HEK293 (cell line): Measurements from ENCODE around the gene SLC30A3.

ENCODE experiments used
- CTCF ChIA-PET: fragments of 350-600 bp; formaldehyde crosslinking; extraction: SDS; loops from one replicate; lab custom pipeline; 2021; ENCODE audit warnings: antibody characterized with exemption; lab: Yijun Ruan, JAX
- POLR2A ChIA-PET: fragments of 300-600 bp; formaldehyde crosslinking; extraction: SDS; loops from one replicate; lab custom pipeline; 2020; ENCODE audit warnings: antibody characterized with exemption, inconsistent platforms; lab: Yijun Ruan, JAX
- H3K27ac ChIP-seq: fragments of 200-500 bp; sonication (Bioruptor generic); 2 replicates; pipeline ENCODE4 v1.5.1; 2014; ENCODE audit warnings: low read depth, low read length, control low read depth, inconsistent platforms; ENCODE audit errors: extremely low read depth
- H3K36me3 ChIP-seq, 2 experiments: fragments of 200-500 bp in 1 of 2; sonication (Bioruptor generic) in 1 of 2; 1 replicate in 1 of 2; 2 replicates in 1 of 2; pipeline ENCODE4 v1.5.1; 2014 to 2017; ENCODE audit warnings: inconsistent platforms in 2 of 2, low read length in 2 of 2; ENCODE audit not compliant: control insufficient read depth in 2 of 2, insufficient read depth in 1 of 2
- H3K4me1 ChIP-seq: fragments of 200-500 bp; sonication (Bioruptor generic); 2 replicates; pipeline ENCODE4 v1.5.1; 2014; ENCODE audit warnings: mild to moderate bottlenecking, low read length, inconsistent platforms; ENCODE audit not compliant: control insufficient read depth, insufficient read depth
- H3K4me3 ChIP-seq: 2 replicates; pipeline ENCODE4 v1.5.1; 2011; ENCODE audit warnings: low read depth, mild to moderate bottlenecking, control low read depth, low read length, moderate library complexity
- H3K9me3 ChIP-seq: fragments of 200-500 bp; sonication (Bioruptor generic); 2 replicates; pipeline ENCODE4 v1.5.1; 2014; ENCODE audit warnings: low read depth, low read length, inconsistent platforms; ENCODE audit not compliant: control insufficient read depth, insufficient read depth
- BCL6B ChIP-seq: fragments of 450-650 bp; formaldehyde crosslinking; IDR thresholded peaks from 2 replicates; pipeline ENCODE4 v1.5.1; 2017; ENCODE audit warnings: missing biosample characterization, missing genetic modification characterization
- KLF10 ChIP-seq: fragments of 450-650 bp; IDR thresholded peaks from 2 replicates; pipeline ENCODE4 v1.5.1; 2018; ENCODE audit warnings: missing biosample characterization, mild to moderate bottlenecking, missing genetic modification characterization
- RBAK ChIP-seq: fragments of 450-650 bp; formaldehyde crosslinking; IDR thresholded peaks from 2 replicates; pipeline ENCODE4 v1.5.1; 2016; ENCODE audit warnings: missing biosample characterization, missing genetic modification characterization
- YY2 ChIP-seq: fragments of 450-650 bp; formaldehyde crosslinking; IDR thresholded peaks from 2 replicates; pipeline ENCODE4 v1.5.1; 2016; ENCODE audit warnings: missing biosample characterization, missing genetic modification characterization
- ZBTB6 ChIP-seq: fragments of 450-650 bp; formaldehyde crosslinking; IDR thresholded peaks from 2 replicates; pipeline ENCODE4 v1.5.1; 2017; ENCODE audit warnings: missing biosample characterization, missing genetic modification characterization
- ZBTB8A ChIP-seq: fragments of 450-650 bp; formaldehyde crosslinking; IDR thresholded peaks from 2 replicates; pipeline ENCODE4 v1.5.1; 2016; ENCODE audit warnings: missing biosample characterization, missing genetic modification characterization
- ZNF211 ChIP-seq: fragments of 450-650 bp; formaldehyde crosslinking; IDR thresholded peaks from 2 replicates; pipeline ENCODE4 v1.5.1; 2016; ENCODE audit warnings: low read depth, missing biosample characterization, missing genetic modification characterization
- ZNF214 ChIP-seq: fragments of 450-650 bp; formaldehyde crosslinking; IDR thresholded peaks from 2 replicates; pipeline ENCODE4 v1.5.1; 2017; ENCODE audit warnings: missing biosample characterization, mild to moderate bottlenecking, missing genetic modification characterization, borderline replicate concordance
- ZNF221 ChIP-seq: fragments of 450-650 bp; formaldehyde crosslinking; IDR thresholded peaks from 2 replicates; pipeline ENCODE4 v1.5.1; 2017; ENCODE audit warnings: missing biosample characterization, missing genetic modification characterization, borderline replicate concordance
- ZNF23 ChIP-seq: fragments of 450-650 bp; formaldehyde crosslinking; IDR thresholded peaks from 2 replicates; pipeline ENCODE4 v1.5.1; 2016; ENCODE audit warnings: missing biosample characterization, missing genetic modification characterization, borderline replicate concordance
- ZNF24 ChIP-seq: fragments of 450-650 bp; formaldehyde crosslinking; IDR thresholded peaks from 2 replicates; pipeline ENCODE4 v1.5.1; 2016; ENCODE audit warnings: missing biosample characterization, missing genetic modification characterization
- ZNF354C ChIP-seq: fragments of 450-650 bp; formaldehyde crosslinking; IDR thresholded peaks from 2 replicates; pipeline ENCODE4 v1.5.1; 2016; ENCODE audit warnings: missing biosample characterization, missing genetic modification characterization, low read depth, borderline replicate concordance
- ZNF404 ChIP-seq: fragments of 450-650 bp; formaldehyde crosslinking; IDR thresholded peaks from 2 replicates; pipeline ENCODE4 v1.5.1; 2017; ENCODE audit warnings: missing biosample characterization, missing genetic modification characterization
- ZNF488 ChIP-seq: fragments of 450-650 bp; formaldehyde crosslinking; IDR thresholded peaks from 2 replicates; pipeline ENCODE4 v1.5.1; 2016; ENCODE audit warnings: missing biosample characterization, missing genetic modification characterization
- ZNF513 ChIP-seq: fragments of 450-650 bp; IDR thresholded peaks from 2 replicates; pipeline ENCODE4 v1.5.1; 2018; ENCODE audit warnings: missing biosample characterization, missing genetic modification characterization
- ZNF530 ChIP-seq: fragments of 450-650 bp; formaldehyde crosslinking; IDR thresholded peaks from 2 replicates; pipeline ENCODE4 v1.5.1; 2016; ENCODE audit warnings: low read depth, missing biosample characterization, missing genetic modification characterization
- ZNF555 ChIP-seq: fragments of 450-650 bp; formaldehyde crosslinking; conservative IDR thresholded peaks from 2 replicates; pipeline ENCODE4 v1.5.1; 2017; ENCODE audit warnings: missing biosample characterization, mild to moderate bottlenecking, missing genetic modification characterization, inconsistent platforms
- ZNF561 ChIP-seq: fragments of 450-650 bp; IDR thresholded peaks from 2 replicates; pipeline ENCODE4 v1.5.1; 2018; ENCODE audit warnings: missing biosample characterization, missing genetic modification characterization, borderline replicate concordance
- ZNF677 ChIP-seq: fragments of 450-650 bp; IDR thresholded peaks from 2 replicates; pipeline ENCODE4 v1.5.0; 2018; ENCODE audit warnings: missing biosample characterization, mild to moderate bottlenecking, missing genetic modification characterization, moderate library complexity
- ZNF785 ChIP-seq: fragments of 450-650 bp; formaldehyde crosslinking; IDR thresholded peaks from 2 replicates; pipeline ENCODE4 v1.5.1; 2016; ENCODE audit warnings: missing biosample characterization, missing genetic modification characterization
- ZNF837 ChIP-seq: fragments of 450-650 bp; formaldehyde crosslinking; IDR thresholded peaks from 2 replicates; pipeline ENCODE4 v1.5.1; 2016; ENCODE audit warnings: missing biosample characterization, missing genetic modification characterization
- ZSCAN30 ChIP-seq: fragments of 450-650 bp; IDR thresholded peaks from 2 replicates; pipeline ENCODE4 v1.5.1; 2018; ENCODE audit warnings: missing biosample characterization, mild to moderate bottlenecking, missing genetic modification characterization, moderate library complexity

Gene SLC30A3

GRCh38 chr2:27255660-27256059 is 7.2 kb downstream of the SLC30A3 start:
- ChIA-PET CTCF (interaction anchor here (0.8 to 2.3 kb wide), 3 partner anchors 24 to 48 kb away, joined by 4 to 11 read pairs (median 8); no protein-coding TSS in a partner anchor), POLR2A (no interaction called here)
- TF ChIP-seq ZNF561 (tag by site-specific recombination), result no peak
- TF ChIP-seq ZNF513 (tag by site-specific recombination), result no peak
- TF ChIP-seq ZBTB8A (tag by site-specific recombination), result no peak
- no peak for TF ChIP-seq ZBTB6
- TF ChIP-seq ZNF488 (tag by site-specific recombination), result no peak
- TF ChIP-seq ZNF837, result no peak
- TF ChIP-seq ZNF555 (tag by site-specific recombination), result no peak
- TF ChIP-seq ZSCAN30 (tag by site-specific recombination), result no peak
- no peak for TF ChIP-seq KLF10 (tag by site-specific recombination)
- TF ChIP-seq ZNF221, result no peak
- no peak overlapping the region for H3K27ac ChIP-seq
- no peaks in the 10 kb centered on the region for H3K4me1 ChIP-seq
- peaks cover 0 to 29% of the 10 kb centered on the region in 2 experiments; a peak in 1 of 3 replicates for H3K36me3 ChIP-seq
- no peak overlapping the region for H3K4me3 ChIP-seq
- no peaks in the 10 kb centered on the region for H3K9me3 ChIP-seq

GRCh38 chr2:27255187-27255586 is 7.7 kb downstream of the SLC30A3 start:
- POLR2A ChIA-PET, result no interaction called here

GRCh38 chr2:27251766-27252165 is 11.1 kb downstream of the SLC30A3 start:
- CTCF ChIA-PET, result interaction anchor here (0.7 to 6.3 kb wide), 11 partner anchors 10 to 63 kb away, joined by 3 to 87 read pairs (median 3); partner anchors contain the start of gene TRIM54

More at GRCh38 chr2:27255187-27255586, 7.7 kb downstream of the SLC30A3 start:
- Histone ChIP-seq H3K36me3 (peaks cover 0 to 29% of the 10 kb centered on the region in 2 experiments; a peak in 1 of 3 replicates), H3K4me3 (no peak overlapping the region)
- CTCF ChIA-PET, result interaction anchor here (0.6 to 1.6 kb wide), 3 partner anchors 15 to 48 kb away, joined by 4 to 11 read pairs (median 4); no protein-coding TSS in a partner anchor
- no peak for TF ChIP-seq ZNF211 (tag by site-specific recombination)
- no peak for TF ChIP-seq ZNF677
- TF ChIP-seq ZNF785, result no peak
- TF ChIP-seq BCL6B (tag by site-specific recombination), result no peak
- TF ChIP-seq ZNF354C (tag by site-specific recombination), result no peak
- TF ChIP-seq RBAK (tag by site-specific recombination), result no peak
- TF ChIP-seq ZNF23, result no peak
- TF ChIP-seq YY2, result no peak
- TF ChIP-seq ZNF404, result no peak
- TF ChIP-seq ZNF530 (tag by site-specific recombination), result no peak
- no peak for TF ChIP-seq ZNF214 (tag by site-specific recombination)
- TF ChIP-seq ZNF24 (tag by site-specific recombination), result no peak
- TF ChIP-seq, all 188 proteins: peak for 0
- H3K4me1 ChIP-seq, result no peaks in the 10 kb centered on the region
- H3K27ac ChIP-seq, result no peak overlapping the region
- H3K9me3 ChIP-seq, result no peaks in the 10 kb centered on the region

More at GRCh38 chr2:27251766-27252165, 11.1 kb downstream of the SLC30A3 start:
- POLR2A ChIA-PET, result interaction anchor here (0.6 to 0.8 kb wide), 3 partner anchors 28 to 283 kb away, joined by 3 to 6 read pairs (median 4); no protein-coding TSS in a partner anchor
- TF ChIP-seq ZNF530 (tag by site-specific recombination), result no peak
- H3K9me3 ChIP-seq, result no peaks in the 10 kb centered on the region
- H3K27ac ChIP-seq, result no peak overlapping the region
- H3K4me3 ChIP-seq, result no peak overlapping the region
- 0 out of 2 replicates have a peak, but pooled peaks cover 4% of the 10 kb centered on the region for H3K4me1 ChIP-seq
- peaks cover 0 to 18% of the 10 kb centered on the region in 2 experiments; a peak in 1 of 3 replicates for H3K36me3 ChIP-seq
